ENCODE measurements around the gene OLR1. TPM values are rescaled to one million over a fixed set of nuclear protein-coding genes. Genes with fewer than 3 reads are reported as not detected.

The OLR1 gene
- total RNA-seq, 1 experiment from 2014 or later, result 0.74 TPM

- CTCF ChIA-PET, result no interaction called here
- BruUV-seq (replicated peaks), result no TSS peak
- POLR2A ChIA-PET, result no interaction called here
- in situ Hi-C loops (cut with HindIII; ENCODE audit: low pct_unique_long_range_greater_than_20kb, low sequenced_read_pairs), result no loop called here
- TF ChIP-seq POLR2AphosphoS5 (IDR thresholded peaks at IDR 0.05; ENCODE audit: low read depth, low read length), result no peak
- no peak for TF ChIP-seq REST (IDR thresholded peaks at IDR 0.05; ENCODE audit: insufficient read depth in 1 of 2, low read depth in 2 of 2, low read length in 1 of 2)
- no peak for TF ChIP-seq SIN3A (IDR thresholded peaks at IDR 0.05; ENCODE audit: borderline replicate concordance, insufficient read depth, low read depth, low read length)
- no peak for TF ChIP-seq TCF7L2 (IDR thresholded peaks at IDR 0.05; ENCODE audit: low read depth, low read length)
- TF ChIP-seq CTCF (IDR thresholded peaks at IDR 0.05), result no peak
- peaks cover 7% of the 10 kb centered on the region for H3K4me1 ChIP-seq (ENCODE audit: control insufficient read depth, insufficient read depth, low read length)
- H3K27me3 ChIP-seq (ENCODE audit: control insufficient read depth, insufficient read depth, low read length), result no peaks in the 10 kb centered on the region
- no peak overlapping the region; the same call in 1 of the 2 replicates for H3K27ac ChIP-seq (ENCODE audit: low read length)
- DNase-seq (ENCODE audit: low read depth, low spot score) (no peak), ATAC-seq (no peak)
- no peaks in the 10 kb centered on the region for H3K9me3 ChIP-seq (ENCODE audit: control insufficient read depth, insufficient read depth, low read depth, low read length)
- intact Hi-C loops (cut with micrococcal nuclease; ENCODE audit: unreplicated experiment), result no loop called here
- H3K4me3 ChIP-seq (ENCODE audit: low read depth in 2 of 2, low read length in 2 of 2), result no peak overlapping the region
- no peaks in the 10 kb centered on the region for H3K36me3 ChIP-seq (ENCODE audit: control insufficient read depth, insufficient read depth, low read length)
Observed at GRCh38 chr12:10165421-10165820, 6.5 kb downstream of the OLR1 start.

GRCh38 chr12:10163084-10163483 is 8.8 kb downstream of the OLR1 start:
- no TSS peak for BruUV-seq (replicated peaks)
- ATAC-seq, result no peak
- Histone ChIP-seq H3K9me3 (ENCODE audit: control insufficient read depth, insufficient read depth, low read depth, low read length) (no peaks in the 10 kb centered on the region), H3K4me1 (ENCODE audit: control insufficient read depth, insufficient read depth, low read length) (peaks cover 3% of the 10 kb centered on the region; the same call in 1 of the 2 replicates), H3K36me3 (ENCODE audit: control insufficient read depth, insufficient read depth, low read length) (no peaks in the 10 kb centered on the region), H3K27me3 (ENCODE audit: control insufficient read depth, insufficient read depth, low read length) (no peaks in the 10 kb centered on the region), H3K4me3 (ENCODE audit: low read depth in 2 of 2, low read length in 2 of 2) (no peak overlapping the region), H3K27ac (ENCODE audit: low read length) (no peak overlapping the region)
- TF ChIP-seq POLR2AphosphoS5 (IDR thresholded peaks at IDR 0.05; ENCODE audit: low read depth, low read length), result no peak
- ChIA-PET POLR2A (no interaction called here), CTCF (no interaction called here)
- intact Hi-C loops (cut with micrococcal nuclease; ENCODE audit: unreplicated experiment), result no loop called here
- in situ Hi-C loops (cut with HindIII; ENCODE audit: low pct_unique_long_range_greater_than_20kb, low sequenced_read_pairs), result no loop called here
- no peak for DNase-seq (ENCODE audit: low read depth, low spot score)

GRCh38 chr12:10160617-10161385 is 11.1 kb downstream of the OLR1 start:
- ATAC-seq (no peak), DNase-seq (ENCODE audit: low read depth, low spot score) (no peak)
- H3K27me3 ChIP-seq (ENCODE audit: control insufficient read depth, insufficient read depth, low read length), result no peaks in the 10 kb centered on the region
- H3K27ac ChIP-seq (ENCODE audit: low read length), result no peak overlapping the region; the same call in 1 of the 2 replicates
- TF ChIP-seq POLR2AphosphoS5 (IDR thresholded peaks at IDR 0.05; ENCODE audit: low read depth, low read length), result no peak
- TF ChIP-seq REST (IDR thresholded peaks at IDR 0.05; ENCODE audit: insufficient read depth in 1 of 2, low read depth in 2 of 2, low read length in 1 of 2), result no peak
- BruUV-seq (replicated peaks), result no TSS peak
- H3K9me3 ChIP-seq (ENCODE audit: control insufficient read depth, insufficient read depth, low read depth, low read length), result no peaks in the 10 kb centered on the region
- in situ Hi-C loops (cut with HindIII; ENCODE audit: low pct_unique_long_range_greater_than_20kb, low sequenced_read_pairs), result no loop called here
- ChIA-PET POLR2A (no interaction called here), CTCF (no interaction called here)
- H3K36me3 ChIP-seq (ENCODE audit: control insufficient read depth, insufficient read depth, low read length), result no peaks in the 10 kb centered on the region
- intact Hi-C loops (cut with micrococcal nuclease; ENCODE audit: unreplicated experiment), result no loop called here
- no peaks in the 10 kb centered on the region for H3K4me1 ChIP-seq (ENCODE audit: control insufficient read depth, insufficient read depth, low read length)
- H3K4me3 ChIP-seq (ENCODE audit: low read depth in 2 of 2, low read length in 2 of 2), result no peak overlapping the region

All from Panc1 (cell line).